Neural crest cell (in vitro differentiated cells): ENCODE data around the gene DNAH14. TPM values are rescaled to one million over a fixed set of nuclear protein-coding genes. Genes with fewer than 3 reads are reported as not detected.
A peak's percentile ranks its signal among the peaks of the same experiment; 100 is the strongest.

Experiments
- DNase-seq: peaks from one replicate; pipeline ENCODE4 v3.0.0; 2021; ENCODE audit warnings: low read depth, mixed read lengths, low spot score
- H3K27ac Mint-ChIP-seq: one replicate; pipeline ENCODE4 v1.8.0; 2021; ENCODE audit warnings: mild to moderate bottlenecking, mixed read lengths; ENCODE audit not compliant: unreplicated experiment
- H3K27me3 Mint-ChIP-seq: 2 replicates; pipeline ENCODE4 v1.8.0; 2021; ENCODE audit warnings: low read depth, mild to moderate bottlenecking, mixed read lengths
- H3K36me3 Mint-ChIP-seq: 2 replicates; pipeline ENCODE4 v1.8.0; 2021; ENCODE audit warnings: low read depth, mild to moderate bottlenecking, mixed read lengths
- H3K4me1 Mint-ChIP-seq: 2 replicates; pipeline ENCODE4 v1.8.0; 2021; ENCODE audit warnings: mixed read lengths
- H3K4me3 Mint-ChIP-seq: one replicate; pipeline ENCODE4 v1.8.0; 2021; ENCODE audit warnings: mild to moderate bottlenecking, mixed read lengths
- H3K9me3 Mint-ChIP-seq: 2 replicates; pipeline ENCODE4 v1.8.0; 2021; ENCODE audit warnings: mixed read lengths
- CTCF ChIP-seq: fragments of 200-600 bp; sonication (generic); conservative IDR thresholded peaks from 2 replicates; pipeline ENCODE4 v1.5.0; 2021; ENCODE audit warnings: antibody characterized with exemption, mild to moderate bottlenecking
- total RNA-seq: library from RNA; stranded (reverse); gene quantifications from 2 replicates; pipeline ENCODE4 v1.2.1, GENCODE V29; 2021

The DNAH14 gene
- total RNA-seq, 1 donor from 2014 or later = 31.0 TPM

GRCh38 chr1:225400968-225401367 is 471.5 kb downstream of the DNAH14 start:
- H3K27ac Mint-ChIP-seq = no peak overlapping the region
- no peak for TF ChIP-seq CTCF
- peaks cover 31% of the 10 kb centered on the region for H3K36me3 Mint-ChIP-seq
- no peak overlapping the region for H3K4me3 Mint-ChIP-seq
- H3K27me3 Mint-ChIP-seq = no peaks in the 10 kb centered on the region
- H3K4me1 Mint-ChIP-seq = no peaks in the 10 kb centered on the region
- no peak for DNase-seq
- no peaks in the 10 kb centered on the region for H3K9me3 Mint-ChIP-seq

GRCh38 chr1:225406976-225407725 is 477.7 kb downstream of the DNAH14 start:
- TF ChIP-seq CTCF = no peak
- H3K36me3 Mint-ChIP-seq = peaks cover 36% of the 10 kb centered on the region
- H3K9me3 Mint-ChIP-seq = no peaks in the 10 kb centered on the region

GRCh38 chr1:225407755-225408154 is 478.3 kb downstream of the DNAH14 start:
- H3K9me3 Mint-ChIP-seq = no peaks in the 10 kb centered on the region
- no peak overlapping the region for H3K4me3 Mint-ChIP-seq
- H3K4me1 Mint-ChIP-seq = no peaks in the 10 kb centered on the region
- peaks cover 39% of the 10 kb centered on the region for H3K36me3 Mint-ChIP-seq
- H3K27ac Mint-ChIP-seq = no peak overlapping the region
- TF ChIP-seq CTCF = no peak
- no peak for DNase-seq
- no peaks in the 10 kb centered on the region for H3K27me3 Mint-ChIP-seq

More at GRCh38 chr1:225406976-225407725, 477.7 kb downstream of the DNAH14 start:
- peak overlapping the region; percentile 68 for H3K27ac Mint-ChIP-seq
- no peaks in the 10 kb centered on the region for H3K27me3 Mint-ChIP-seq
- H3K4me3 Mint-ChIP-seq = no peak overlapping the region
- DNase-seq = no peak
- no peaks in the 10 kb centered on the region for H3K4me1 Mint-ChIP-seq

DNA sequence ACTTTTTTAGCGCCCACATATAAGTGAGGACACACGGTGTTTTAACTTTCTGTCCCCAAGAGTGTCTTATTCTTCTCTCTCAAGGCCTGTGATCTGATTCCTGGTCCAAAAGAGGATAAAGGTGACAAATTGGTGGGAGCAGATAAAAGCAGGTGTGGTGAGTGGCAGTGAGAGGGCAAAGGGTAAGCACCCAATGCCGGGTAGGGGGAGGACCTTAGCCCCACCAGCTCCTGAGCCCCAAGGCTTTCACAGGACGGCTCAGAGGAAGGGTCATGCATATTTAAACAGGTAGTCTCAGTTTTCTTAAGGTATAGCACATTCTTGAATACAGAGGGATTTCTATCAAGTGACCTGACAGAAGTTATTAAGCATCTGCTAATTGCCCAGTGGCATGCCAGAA is 478.8 kb downstream of the DNAH14 start:
- Mint-ChIP-seq H3K4me1 (no peaks in the 10 kb centered on the region), H3K36me3 (peaks cover 40% of the 10 kb centered on the region), H3K27ac (no peak overlapping the region), H3K9me3 (no peaks in the 10 kb centered on the region), H3K27me3 (no peaks in the 10 kb centered on the region), H3K4me3 (no peak overlapping the region)
- DNase-seq = no peak
- TF ChIP-seq CTCF = no peak

- Mint-ChIP-seq H3K27me3 (no peaks in the 10 kb centered on the region), H3K4me1 (no peaks in the 10 kb centered on the region), H3K4me3 (no peak overlapping the region), H3K9me3 (no peaks in the 10 kb centered on the region), H3K27ac (no peak overlapping the region), H3K36me3 (peaks cover 42% of the 10 kb centered on the region)
- no peak for DNase-seq
- no peak for TF ChIP-seq CTCF
Observed at GRCh38 chr1:225409051-225409450, 479.6 kb downstream of the DNAH14 start.
